GM12892 (cell line): ENCODE measurements around the gene CKS2.

Experiments used
- POLR2A ChIP-seq: IDR thresholded peaks from 2 replicates; pipeline ENCODE4 v1.6.1; 2011; ENCODE audit warnings: low read depth, low read length, control low read depth
- POLR2AphosphoS5 ChIP-seq: IDR thresholded peaks from 2 replicates; pipeline ENCODE4 v1.6.1; 2011; ENCODE audit warnings: low read depth, low read length, control low read depth
- TAF1 ChIP-seq: IDR thresholded peaks from 2 replicates; pipeline ENCODE4 v1.6.1; 2011; ENCODE audit warnings: low read depth, mild to moderate bottlenecking, control low read depth, low read length, borderline replicate concordance

- TF ChIP-seq POLR2A = no peak
- no peak for TF ChIP-seq POLR2AphosphoS5
- TF ChIP-seq TAF1 = no peak
These were observed 18.0 kb upstream of the CKS2 start for GRCh38 chr9:89293014-89293413.
